B cell (primary cell): ENCODE data around the gene POLR1H.

Experiments
- EZH2 ChIP-seq: IDR thresholded peaks from 2 replicates; pipeline ENCODE4 v1.6.1; 2012; ENCODE audit warnings: borderline replicate concordance, low read depth, mild to moderate bottlenecking, moderate library complexity, low read length; ENCODE audit not compliant: insufficient read depth, poor library complexity, severe bottlenecking
- TF ChIP-seq, protein P1 (sequence below): fragments of 200-600 bp; IDR thresholded peaks from one replicate; pipeline ENCODE4 v1.8.0; 2022; ENCODE audit warnings: antibody characterized with exemption, mild to moderate bottlenecking

DNA sequence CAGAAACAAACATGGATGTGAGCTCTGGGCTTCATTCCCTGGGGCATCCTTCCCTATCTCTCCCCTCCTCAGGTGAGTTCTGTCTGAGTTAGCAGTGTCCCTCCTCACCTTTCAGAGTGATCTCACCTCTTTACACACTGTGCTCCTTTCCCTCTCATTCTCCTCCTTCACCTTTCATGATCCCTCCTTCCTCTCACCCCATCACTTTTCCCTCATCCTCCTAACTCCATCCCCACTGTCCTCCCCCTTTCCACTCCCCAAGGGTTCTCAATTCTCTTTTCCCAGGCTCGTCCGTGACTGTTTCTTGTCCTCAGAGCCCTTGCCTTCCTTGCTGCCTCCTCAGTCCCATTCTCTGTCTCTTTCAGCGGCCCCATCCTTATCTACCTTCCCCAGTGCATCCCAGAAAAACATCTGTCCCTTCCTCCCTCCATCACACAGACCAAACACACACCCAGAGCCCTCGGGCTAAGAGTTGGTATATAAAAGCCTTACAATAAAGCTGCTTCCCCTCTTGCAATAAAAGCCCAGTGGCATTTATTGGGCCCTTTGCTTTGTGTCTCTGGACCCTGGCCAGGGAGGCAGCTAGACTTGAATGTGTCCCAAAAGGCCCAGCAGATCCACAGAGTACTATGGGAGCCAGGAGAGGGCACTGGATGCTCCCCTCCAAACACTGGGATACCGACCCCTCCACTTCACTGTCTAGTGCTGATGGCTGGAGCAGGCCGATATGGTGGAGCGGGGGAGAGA, 12.6 kb downstream of the POLR1H start:
- TF ChIP-seq, protein P1, sequence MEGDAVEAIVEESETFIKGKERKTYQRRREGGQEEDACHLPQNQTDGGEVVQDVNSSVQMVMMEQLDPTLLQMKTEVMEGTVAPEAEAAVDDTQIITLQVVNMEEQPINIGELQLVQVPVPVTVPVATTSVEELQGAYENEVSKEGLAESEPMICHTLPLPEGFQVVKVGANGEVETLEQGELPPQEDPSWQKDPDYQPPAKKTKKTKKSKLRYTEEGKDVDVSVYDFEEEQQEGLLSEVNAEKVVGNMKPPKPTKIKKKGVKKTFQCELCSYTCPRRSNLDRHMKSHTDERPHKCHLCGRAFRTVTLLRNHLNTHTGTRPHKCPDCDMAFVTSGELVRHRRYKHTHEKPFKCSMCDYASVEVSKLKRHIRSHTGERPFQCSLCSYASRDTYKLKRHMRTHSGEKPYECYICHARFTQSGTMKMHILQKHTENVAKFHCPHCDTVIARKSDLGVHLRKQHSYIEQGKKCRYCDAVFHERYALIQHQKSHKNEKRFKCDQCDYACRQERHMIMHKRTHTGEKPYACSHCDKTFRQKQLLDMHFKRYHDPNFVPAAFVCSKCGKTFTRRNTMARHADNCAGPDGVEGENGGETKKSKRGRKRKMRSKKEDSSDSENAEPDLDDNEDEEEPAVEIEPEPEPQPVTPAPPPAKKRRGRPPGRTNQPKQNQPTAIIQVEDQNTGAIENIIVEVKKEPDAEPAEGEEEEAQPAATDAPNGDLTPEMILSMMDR, result no peak
- no peak for TF ChIP-seq EZH2
